Gastroesophageal sphincter (tissue), 3 donors: ENCODE results near the gene AZGP1.

Experiments
- EP300 ChIP-seq: sonication (generic); formaldehyde crosslinking; IDR thresholded peaks from one replicate; pipeline ENCODE4 v1.6.1; 2017; ENCODE audit warnings: antibody characterized with exemption, mild to moderate bottlenecking
- POLR2A ChIP-seq, 2 donors: fragments of 450-650 bp; IDR thresholded peaks; one replicate each; pipeline ENCODE4 v1.6.1; 2017; ENCODE audit warnings: antibody characterized with exemption in 2 of 2, mild to moderate bottlenecking in 2 of 2, moderate library complexity in 1 of 2
- POLR2AphosphoS5 ChIP-seq: sonication (generic); formaldehyde crosslinking; IDR thresholded peaks from one replicate; pipeline ENCODE4 v1.6.1; 2017; ENCODE audit warnings: antibody characterized with exemption
- TF ChIP-seq, protein P1 (sequence below), 4 experiments: fragments of 200-600 bp in 2 of 4; fragments of 450-650 bp in 2 of 4; sonication (generic) in 1 of 4; IDR thresholded peaks; one replicate each; pipeline ENCODE4 v1.5.1; 2017 to 2019; ENCODE audit warnings: antibody characterized with exemption in 4 of 4, mild to moderate bottlenecking in 2 of 4, moderate library complexity in 2 of 4

DNA sequence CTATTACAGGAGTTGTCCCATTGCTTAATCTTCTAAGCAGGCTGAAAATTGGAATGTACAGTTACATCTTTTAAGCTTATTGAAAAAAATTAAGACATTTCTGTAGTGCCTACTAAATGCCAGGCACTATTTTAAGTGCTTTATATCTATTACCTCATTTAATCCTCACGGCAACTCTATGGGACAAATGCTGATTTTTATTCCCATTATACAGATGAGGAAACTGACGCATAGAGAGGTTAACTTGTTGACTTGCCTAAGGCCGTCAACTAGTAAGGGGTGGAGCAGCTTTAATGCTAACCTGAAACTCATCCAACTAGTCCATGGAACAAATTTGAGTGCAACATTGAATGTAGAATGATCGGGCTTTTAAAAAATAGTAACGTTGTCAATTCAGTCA, 42.0 kb upstream of the AZGP1 start:
- no peak for TF ChIP-seq POLR2A (IDR thresholded peaks at IDR 0.05)
- TF ChIP-seq, protein P1, sequence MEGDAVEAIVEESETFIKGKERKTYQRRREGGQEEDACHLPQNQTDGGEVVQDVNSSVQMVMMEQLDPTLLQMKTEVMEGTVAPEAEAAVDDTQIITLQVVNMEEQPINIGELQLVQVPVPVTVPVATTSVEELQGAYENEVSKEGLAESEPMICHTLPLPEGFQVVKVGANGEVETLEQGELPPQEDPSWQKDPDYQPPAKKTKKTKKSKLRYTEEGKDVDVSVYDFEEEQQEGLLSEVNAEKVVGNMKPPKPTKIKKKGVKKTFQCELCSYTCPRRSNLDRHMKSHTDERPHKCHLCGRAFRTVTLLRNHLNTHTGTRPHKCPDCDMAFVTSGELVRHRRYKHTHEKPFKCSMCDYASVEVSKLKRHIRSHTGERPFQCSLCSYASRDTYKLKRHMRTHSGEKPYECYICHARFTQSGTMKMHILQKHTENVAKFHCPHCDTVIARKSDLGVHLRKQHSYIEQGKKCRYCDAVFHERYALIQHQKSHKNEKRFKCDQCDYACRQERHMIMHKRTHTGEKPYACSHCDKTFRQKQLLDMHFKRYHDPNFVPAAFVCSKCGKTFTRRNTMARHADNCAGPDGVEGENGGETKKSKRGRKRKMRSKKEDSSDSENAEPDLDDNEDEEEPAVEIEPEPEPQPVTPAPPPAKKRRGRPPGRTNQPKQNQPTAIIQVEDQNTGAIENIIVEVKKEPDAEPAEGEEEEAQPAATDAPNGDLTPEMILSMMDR (IDR thresholded peaks at IDR 0.05): no peak
- no peak for TF ChIP-seq POLR2AphosphoS5
- no peak for TF ChIP-seq EP300
